Calu3 (cell line): Measurements from ENCODE around the gene MDM1. TPM values are rescaled to one million over a fixed set of nuclear protein-coding genes. Genes with fewer than 3 reads are reported as not detected.

Experiments
- BruUV-seq: library from RNA; stranded (reverse); fragments of 400-500 nt; replicated peaks from 2 replicates; lab custom pipeline; 2021; lab: Mats Ljungman, UMichigan
- CTCF ChIA-PET: fragments of 300-600 bp; sonication (Branson Sonifier 250); formaldehyde crosslinking; loops from one replicate; lab custom pipeline; 2022; ENCODE audit warnings: antibody characterized with exemption; lab: Charles Lee
- DNase-seq: peaks from one replicate; pipeline ENCODE4 v3.0.0; 2022
- H3K27ac Mint-ChIP-seq: one replicate; pipeline ENCODE4 v1.8.0; 2022; ENCODE audit warnings: mixed read lengths; ENCODE audit not compliant: unreplicated experiment
- H3K27me3 Mint-ChIP-seq: one replicate; pipeline ENCODE4 v1.8.0; 2022; ENCODE audit warnings: mixed read lengths; ENCODE audit not compliant: unreplicated experiment
- H3K36me3 Mint-ChIP-seq: one replicate; pipeline ENCODE4 v1.8.0; 2022; ENCODE audit warnings: mild to moderate bottlenecking, moderate library complexity, mixed read lengths; ENCODE audit not compliant: insufficient read depth, unreplicated experiment
- H3K4me1 Mint-ChIP-seq: one replicate; pipeline ENCODE4 v1.8.0; 2022; ENCODE audit warnings: mild to moderate bottlenecking, low read depth, mixed read lengths; ENCODE audit not compliant: unreplicated experiment
- H3K4me3 Mint-ChIP-seq: one replicate; pipeline ENCODE4 v1.8.0; 2022; ENCODE audit warnings: mild to moderate bottlenecking, low read depth, moderate library complexity, mixed read lengths; ENCODE audit not compliant: unreplicated experiment
- H3K9me3 Mint-ChIP-seq: one replicate; pipeline ENCODE4 v1.8.0; 2022; ENCODE audit warnings: low read depth, mixed read lengths; ENCODE audit not compliant: unreplicated experiment
- intact Hi-C: fragments of 100-400 bp; cut with micrococcal nuclease; formaldehyde crosslinking; loops from one replicate; pipeline ENCODE4 v1.10.0; 2022; ENCODE audit not compliant: unreplicated experiment
- total RNA-seq: library from RNA; stranded (reverse); gene quantifications from 2 replicates; pipeline ENCODE4 v1.2.3, GENCODE V29; 2022
- TF ChIP-seq, protein P1 (sequence below): fragments of 200-600 bp; IDR thresholded peaks from one replicate; pipeline ENCODE4 v1.8.0; 2022; ENCODE audit warnings: antibody characterized with exemption; ENCODE audit not compliant: unreplicated experiment

The MDM1 gene
- total RNA-seq, 1 experiment from 2014 or later: 22.7 TPM

DNA sequence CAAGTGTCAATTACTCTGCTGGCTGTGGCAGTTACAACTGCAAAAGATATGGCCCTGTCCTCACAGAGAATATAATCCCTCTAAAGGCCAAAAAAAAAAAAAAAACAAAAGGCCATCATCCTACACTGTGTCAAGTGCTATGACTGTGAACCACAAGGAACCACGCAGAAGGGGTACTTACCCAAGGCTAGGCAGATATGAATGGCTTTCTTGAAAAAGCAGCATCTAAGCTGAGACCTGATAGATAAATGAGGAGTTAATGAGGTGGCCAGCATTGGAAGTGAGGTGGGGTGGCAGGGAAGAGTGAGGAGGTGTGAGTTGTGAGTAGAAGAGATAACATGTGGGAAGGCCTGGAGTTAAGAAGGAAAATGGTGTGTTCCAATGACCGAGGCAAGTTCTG, 62.4 kb downstream of the MDM1 start:
- Mint-ChIP-seq H3K27ac (no peak overlapping the region), H3K4me1 (no peaks in the 10 kb centered on the region), H3K4me3 (no peak overlapping the region), H3K27me3 (peaks cover 35% of the 10 kb centered on the region), H3K36me3 (no peaks in the 10 kb centered on the region), H3K9me3 (no peaks in the 10 kb centered on the region)
- TF ChIP-seq, protein P1, sequence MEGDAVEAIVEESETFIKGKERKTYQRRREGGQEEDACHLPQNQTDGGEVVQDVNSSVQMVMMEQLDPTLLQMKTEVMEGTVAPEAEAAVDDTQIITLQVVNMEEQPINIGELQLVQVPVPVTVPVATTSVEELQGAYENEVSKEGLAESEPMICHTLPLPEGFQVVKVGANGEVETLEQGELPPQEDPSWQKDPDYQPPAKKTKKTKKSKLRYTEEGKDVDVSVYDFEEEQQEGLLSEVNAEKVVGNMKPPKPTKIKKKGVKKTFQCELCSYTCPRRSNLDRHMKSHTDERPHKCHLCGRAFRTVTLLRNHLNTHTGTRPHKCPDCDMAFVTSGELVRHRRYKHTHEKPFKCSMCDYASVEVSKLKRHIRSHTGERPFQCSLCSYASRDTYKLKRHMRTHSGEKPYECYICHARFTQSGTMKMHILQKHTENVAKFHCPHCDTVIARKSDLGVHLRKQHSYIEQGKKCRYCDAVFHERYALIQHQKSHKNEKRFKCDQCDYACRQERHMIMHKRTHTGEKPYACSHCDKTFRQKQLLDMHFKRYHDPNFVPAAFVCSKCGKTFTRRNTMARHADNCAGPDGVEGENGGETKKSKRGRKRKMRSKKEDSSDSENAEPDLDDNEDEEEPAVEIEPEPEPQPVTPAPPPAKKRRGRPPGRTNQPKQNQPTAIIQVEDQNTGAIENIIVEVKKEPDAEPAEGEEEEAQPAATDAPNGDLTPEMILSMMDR: no peak
- BruUV-seq: no TSS peak
- intact Hi-C loops: no loop called here
- CTCF ChIA-PET: interaction anchor here (0.7 kb wide), 1 partner anchor 775 kb away, joined by 5 read pairs; no protein-coding TSS in a partner anchor
- no peak for DNase-seq

DNA sequence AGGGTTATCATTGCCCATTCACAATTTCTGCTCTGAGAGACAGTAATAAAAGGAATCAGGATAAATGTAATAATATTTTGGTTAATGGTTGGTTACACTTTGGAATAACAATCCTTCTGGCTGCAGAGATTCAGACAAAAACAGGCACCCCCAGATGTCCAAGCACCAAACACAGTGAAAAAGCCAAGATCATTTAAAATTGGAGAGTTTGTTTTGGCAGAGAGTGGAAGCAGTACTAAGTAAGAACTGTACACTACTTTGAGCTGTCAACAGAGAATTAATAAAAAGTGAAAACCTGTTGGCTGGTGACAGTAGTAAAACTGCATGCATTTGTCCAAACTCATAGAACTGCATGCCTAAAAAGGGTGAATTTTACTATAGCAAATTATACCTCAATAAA, 63.2 kb downstream of the MDM1 start:
- CTCF ChIA-PET: interaction anchor here (0.7 kb wide), 1 partner anchor 776 kb away, joined by 5 read pairs; no protein-coding TSS in a partner anchor
- TF ChIP-seq, protein P1: no peak

DNA sequence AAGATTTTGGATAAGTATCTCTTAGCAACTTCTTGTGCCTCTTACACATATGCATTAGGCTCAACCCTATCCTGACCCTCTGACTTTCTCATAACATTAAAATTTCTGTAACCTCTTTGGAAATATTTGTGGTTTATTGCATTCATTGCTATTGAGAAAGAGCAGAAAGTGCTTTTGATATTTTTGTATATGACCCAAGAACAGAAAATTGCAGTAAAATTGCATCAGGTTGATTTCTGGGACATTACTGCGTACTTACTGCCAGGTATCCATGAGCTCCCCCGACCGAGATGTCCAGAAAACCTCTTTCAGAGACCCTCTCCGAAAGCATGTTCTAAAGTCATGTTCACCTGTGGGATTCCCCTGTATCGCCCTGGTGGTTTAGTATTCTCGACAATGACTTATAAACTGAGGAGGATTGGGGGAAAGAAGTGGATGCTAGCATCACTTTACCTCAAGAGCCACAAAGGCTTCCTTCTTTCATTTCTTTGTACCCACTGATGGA, 64.2 kb downstream of the MDM1 start:
- CTCF ChIA-PET: no interaction called here
- Mint-ChIP-seq H3K4me1 (no peaks in the 10 kb centered on the region), H3K9me3 (no peaks in the 10 kb centered on the region), H3K4me3 (no peak overlapping the region), H3K36me3 (no peaks in the 10 kb centered on the region), H3K27me3 (peaks cover 53% of the 10 kb centered on the region), H3K27ac (no peak overlapping the region)
- no TSS peak for BruUV-seq
- DNase-seq: no peak
- intact Hi-C loops: no loop called here
- TF ChIP-seq, protein P1: no peak

More for the DNA sequence above, 63.2 kb downstream of the MDM1 start:
- no peak overlapping the region for H3K4me3 Mint-ChIP-seq
- intact Hi-C loops: no loop called here
- H3K27ac Mint-ChIP-seq: no peak overlapping the region
- H3K36me3 Mint-ChIP-seq: no peaks in the 10 kb centered on the region
- DNase-seq: no peak
- peaks cover 43% of the 10 kb centered on the region for H3K27me3 Mint-ChIP-seq
- no peaks in the 10 kb centered on the region for H3K4me1 Mint-ChIP-seq
- no TSS peak for BruUV-seq
- H3K9me3 Mint-ChIP-seq: no peaks in the 10 kb centered on the region

DNA sequence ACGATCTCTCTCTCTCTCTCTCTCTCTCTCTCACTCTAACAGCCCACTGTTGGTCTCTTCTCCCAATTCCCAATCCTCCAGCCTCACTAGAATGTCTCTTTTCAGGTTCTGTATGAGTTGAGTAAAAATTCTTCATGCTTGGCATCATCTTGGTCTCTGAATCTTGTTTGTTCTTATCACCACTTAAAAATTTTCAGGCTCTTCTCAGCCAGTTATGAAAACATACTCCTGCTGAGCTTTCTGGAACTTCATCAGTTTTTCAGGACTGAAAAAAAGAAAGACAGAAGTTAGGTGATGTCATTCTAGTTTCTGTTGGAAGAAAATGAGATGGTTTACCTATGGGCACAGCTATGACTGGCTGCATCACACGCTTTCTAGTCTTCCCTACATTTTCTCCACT, 67.3 kb downstream of the MDM1 start:
- Mint-ChIP-seq H3K27ac (no peak overlapping the region), H3K36me3 (no peaks in the 10 kb centered on the region), H3K4me1 (no peaks in the 10 kb centered on the region), H3K27me3 (peaks cover 82% of the 10 kb centered on the region), H3K9me3 (no peaks in the 10 kb centered on the region), H3K4me3 (no peak overlapping the region)
- CTCF ChIA-PET: interaction anchor here (0.6 to 0.7 kb wide), 2 partner anchors 29 to 661 kb away, joined by 4 to 6 read pairs; no protein-coding TSS in a partner anchor
- no TSS peak for BruUV-seq
- intact Hi-C loops: no loop called here
- TF ChIP-seq, protein P1: no peak
- no peak for DNase-seq
